ENCODE data around the gene RHCG.

The RHCG gene

DNA sequence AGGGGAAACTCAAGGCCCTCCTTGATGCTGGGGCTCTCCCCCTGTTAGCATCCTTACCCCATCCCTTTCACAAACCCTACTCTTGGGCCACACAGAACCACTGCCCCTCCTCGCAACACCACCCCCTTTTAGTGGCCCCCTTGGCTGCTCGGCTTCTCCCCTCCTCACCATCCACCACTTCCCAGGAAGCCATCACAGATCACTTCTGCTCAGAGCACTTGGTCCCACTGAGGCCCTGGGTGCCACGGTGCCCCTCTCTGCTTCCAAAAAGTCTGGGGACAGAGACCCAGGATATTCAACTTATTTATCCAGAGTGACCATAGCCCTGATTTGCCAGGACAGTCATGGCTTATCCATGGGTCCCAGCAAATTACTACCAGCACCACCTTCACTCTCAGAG lies 2.4 kb downstream of the RHCG start:
- Mint-ChIP-seq H3K36me3 (no peaks in the 10 kb centered on the region), H3K27ac (no peak overlapping the region), H3K4me1 (peaks cover 11% of the 10 kb centered on the region), H3K9me3 (no peaks in the 10 kb centered on the region), H3K27me3 (peaks cover 80% of the 10 kb centered on the region), H3K4me3 (no peak overlapping the region)
- ATAC-seq = no peak

DNA sequence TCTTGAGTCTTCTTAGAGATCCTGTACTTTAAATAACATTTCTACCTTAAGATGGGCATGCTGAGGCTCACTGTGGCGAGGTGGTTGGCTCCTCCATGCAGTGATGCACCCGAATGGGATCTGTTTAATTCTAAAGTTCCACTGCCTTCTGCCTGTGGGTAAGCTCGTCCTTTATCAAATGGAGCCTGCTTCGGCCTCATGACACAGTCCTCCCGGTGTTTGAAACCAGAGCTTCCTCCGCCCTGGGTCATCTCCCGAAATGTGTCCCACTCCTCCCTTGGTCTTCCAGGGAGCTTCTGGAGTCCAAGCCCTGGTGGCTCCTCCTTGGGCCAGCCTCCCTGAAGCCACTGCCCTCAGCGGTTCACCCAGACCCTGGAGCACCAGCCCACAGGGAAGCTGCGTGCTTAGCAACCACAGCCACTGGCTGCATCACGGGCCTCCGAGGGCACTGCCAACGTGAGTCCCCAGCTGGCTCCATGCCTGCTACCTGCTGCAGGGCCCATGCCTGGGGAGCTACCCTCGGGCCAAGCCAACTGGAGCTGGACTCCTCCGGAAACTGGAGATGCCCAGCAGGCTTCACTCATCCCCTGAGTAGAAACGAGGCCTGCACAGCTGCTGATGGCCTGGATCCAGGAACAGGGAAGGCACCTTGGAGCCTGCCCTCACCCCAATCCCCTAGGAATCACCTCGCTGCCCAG lies 3.3 kb downstream of the RHCG start:
- H3K27me3 Mint-ChIP-seq = peaks cover 71% of the 10 kb centered on the region
- H3K4me3 Mint-ChIP-seq = no peak overlapping the region
- H3K36me3 Mint-ChIP-seq = no peaks in the 10 kb centered on the region
- H3K9me3 Mint-ChIP-seq = no peaks in the 10 kb centered on the region
- no peak for ATAC-seq
- H3K4me1 Mint-ChIP-seq = peaks cover 11% of the 10 kb centered on the region
- no peak overlapping the region for H3K27ac Mint-ChIP-seq

DNA sequence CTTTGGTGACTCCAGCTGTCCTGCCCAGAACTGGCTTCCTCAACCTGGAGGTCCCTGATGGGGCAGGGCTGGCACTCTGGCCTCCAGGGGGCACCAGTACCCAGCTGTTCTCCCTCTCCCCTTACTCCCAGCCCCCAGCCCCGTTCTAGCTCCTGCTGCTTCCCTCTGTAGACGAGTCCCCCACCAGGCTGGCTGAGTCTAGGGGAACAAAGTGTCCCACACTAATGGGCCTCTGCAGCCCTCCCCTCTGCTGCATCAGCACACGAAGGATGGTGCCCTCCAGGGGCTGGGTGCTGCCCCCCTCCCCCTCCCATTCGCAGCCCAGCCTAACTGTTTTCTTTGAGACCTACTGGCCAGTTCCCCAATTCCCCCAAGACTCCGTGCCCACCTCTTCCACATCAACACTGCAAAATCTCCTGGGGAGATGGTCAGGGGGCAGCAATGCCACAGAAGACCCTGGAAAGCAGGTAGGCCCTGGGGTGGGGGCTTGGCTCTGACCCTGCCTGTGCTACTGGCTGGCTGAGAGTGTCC lies 4.2 kb downstream of the RHCG start:
- no peaks in the 10 kb centered on the region for H3K36me3 Mint-ChIP-seq
- no peak overlapping the region for H3K27ac Mint-ChIP-seq
- H3K27me3 Mint-ChIP-seq = peaks cover 74% of the 10 kb centered on the region
- peaks cover 11% of the 10 kb centered on the region for H3K4me1 Mint-ChIP-seq
- ATAC-seq = no peak
- H3K4me3 Mint-ChIP-seq = no peak overlapping the region
- H3K9me3 Mint-ChIP-seq = no peaks in the 10 kb centered on the region

DNA sequence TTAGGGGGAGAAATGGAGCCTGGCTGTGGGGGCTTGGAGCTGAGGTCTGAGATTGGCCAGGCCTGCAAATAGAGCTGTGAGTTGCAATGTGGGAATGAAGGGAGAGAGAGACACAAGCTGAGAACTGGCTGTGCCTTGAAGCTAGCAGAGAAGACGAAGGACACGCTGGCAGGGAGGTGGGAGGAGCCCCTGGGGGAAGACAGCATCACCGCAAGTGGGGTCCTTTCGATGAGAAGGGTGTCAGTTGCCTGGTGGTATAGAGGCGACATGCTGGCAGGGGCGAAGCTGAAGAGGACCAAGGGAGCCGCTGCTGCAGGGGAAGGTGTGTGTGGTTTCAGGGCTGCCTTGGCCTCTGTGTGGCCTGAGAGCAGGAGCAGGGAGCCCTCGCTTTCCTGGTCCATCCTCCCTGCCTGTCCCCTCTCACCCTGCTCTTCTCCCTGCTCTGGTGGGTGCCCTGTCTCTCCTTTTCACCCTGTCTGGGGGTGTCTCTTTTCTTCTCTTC lies 5.5 kb downstream of the RHCG start:
- Mint-ChIP-seq H3K9me3 (no peaks in the 10 kb centered on the region), H3K4me3 (no peak overlapping the region), H3K27ac (no peak overlapping the region), H3K36me3 (no peaks in the 10 kb centered on the region), H3K4me1 (peaks cover 17% of the 10 kb centered on the region), H3K27me3 (peaks cover 81% of the 10 kb centered on the region)
- ATAC-seq = no peak

DNA sequence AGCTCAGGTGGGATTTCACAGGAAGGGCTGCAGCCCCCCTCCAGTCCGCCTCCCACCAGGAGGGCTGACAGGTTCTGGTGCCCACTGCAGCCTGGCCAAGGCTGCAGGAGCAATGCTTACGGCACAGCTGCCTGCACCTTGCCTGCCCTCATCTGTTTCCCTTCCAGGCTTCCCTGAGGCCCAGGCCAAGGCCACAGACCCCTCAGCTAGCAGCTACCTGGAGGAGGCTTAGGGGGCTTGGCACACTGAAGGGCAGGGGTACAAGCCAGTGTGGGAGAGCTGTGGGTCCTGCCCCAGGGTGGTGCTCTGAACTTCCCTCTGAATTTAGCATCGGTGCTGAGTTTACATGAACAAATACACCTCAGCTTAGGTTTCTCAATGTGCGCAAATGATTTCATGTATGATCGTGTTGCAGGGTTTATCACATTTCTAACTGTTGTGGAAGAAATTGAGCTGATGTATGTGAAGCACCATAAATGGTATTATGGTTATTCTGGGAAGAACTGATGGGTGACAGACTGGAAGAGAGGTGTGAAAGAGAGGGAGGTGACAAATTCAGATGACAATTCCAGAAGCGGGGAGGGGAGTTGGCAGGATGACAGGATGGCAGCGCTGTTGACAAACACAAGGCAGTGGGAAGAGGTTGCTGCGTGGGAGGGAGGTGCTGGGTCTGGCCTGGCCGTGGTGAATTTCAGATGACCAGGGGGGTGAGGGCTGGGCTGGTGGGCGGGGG lies 6.1 kb downstream of the RHCG start:
- ATAC-seq = no peak
- no peaks in the 10 kb centered on the region for H3K36me3 Mint-ChIP-seq
- H3K9me3 Mint-ChIP-seq = no peaks in the 10 kb centered on the region
- H3K27ac Mint-ChIP-seq = no peak overlapping the region
- H3K4me3 Mint-ChIP-seq = no peak overlapping the region
- H3K27me3 Mint-ChIP-seq = peaks cover 81% of the 10 kb centered on the region
- H3K4me1 Mint-ChIP-seq = peaks cover 14% of the 10 kb centered on the region

DNA sequence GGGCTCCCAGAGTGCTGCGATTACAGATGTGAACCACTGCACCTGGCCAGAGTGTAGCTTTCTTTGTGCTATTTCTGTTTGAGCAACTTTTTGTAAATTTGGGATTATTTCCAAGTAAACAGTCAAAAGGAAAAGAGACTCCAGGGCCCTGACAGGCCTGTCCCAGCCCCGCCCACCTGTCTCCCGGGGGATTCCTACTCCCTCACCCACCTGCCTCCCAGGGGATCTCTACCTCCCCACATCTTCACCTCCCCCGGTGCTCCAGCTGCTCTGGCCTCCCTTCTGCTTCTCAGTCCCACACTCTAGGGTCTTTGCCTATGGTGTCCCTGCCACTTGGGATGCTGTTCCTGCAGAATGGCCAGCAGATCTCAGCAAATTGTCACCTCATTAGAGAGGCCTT lies 7.0 kb downstream of the RHCG start:
- Mint-ChIP-seq H3K4me3 (no peak overlapping the region), H3K4me1 (peaks cover 14% of the 10 kb centered on the region), H3K27ac (no peak overlapping the region), H3K27me3 (peaks cover 72% of the 10 kb centered on the region), H3K36me3 (no peaks in the 10 kb centered on the region), H3K9me3 (no peaks in the 10 kb centered on the region)
- ATAC-seq = no peak

DNA sequence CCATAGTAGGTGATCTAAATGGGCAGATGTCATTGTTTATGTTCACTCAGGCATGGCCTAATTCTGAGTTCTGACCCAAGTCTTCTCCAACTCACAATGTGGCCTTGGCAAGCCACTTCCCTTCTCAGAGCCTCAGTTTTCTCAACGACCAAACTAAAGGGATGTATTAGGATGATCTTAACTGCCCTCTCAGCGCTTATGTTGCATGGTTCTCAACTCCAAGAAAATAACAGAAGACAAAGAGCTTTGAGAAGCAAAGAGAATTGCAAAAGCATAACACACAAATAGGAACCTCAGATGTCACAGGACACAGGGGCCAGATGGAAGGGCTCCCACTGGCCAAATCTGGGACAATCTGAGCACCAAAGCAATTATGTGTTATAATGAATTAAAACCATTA lies 8.6 kb downstream of the RHCG start:
- H3K4me1 Mint-ChIP-seq = peaks cover 14% of the 10 kb centered on the region
- no peak overlapping the region for H3K4me3 Mint-ChIP-seq
- H3K9me3 Mint-ChIP-seq = no peaks in the 10 kb centered on the region
- ATAC-seq = no peak
- H3K36me3 Mint-ChIP-seq = no peaks in the 10 kb centered on the region
- H3K27ac Mint-ChIP-seq = no peak overlapping the region
- peaks cover 68% of the 10 kb centered on the region for H3K27me3 Mint-ChIP-seq

DNA sequence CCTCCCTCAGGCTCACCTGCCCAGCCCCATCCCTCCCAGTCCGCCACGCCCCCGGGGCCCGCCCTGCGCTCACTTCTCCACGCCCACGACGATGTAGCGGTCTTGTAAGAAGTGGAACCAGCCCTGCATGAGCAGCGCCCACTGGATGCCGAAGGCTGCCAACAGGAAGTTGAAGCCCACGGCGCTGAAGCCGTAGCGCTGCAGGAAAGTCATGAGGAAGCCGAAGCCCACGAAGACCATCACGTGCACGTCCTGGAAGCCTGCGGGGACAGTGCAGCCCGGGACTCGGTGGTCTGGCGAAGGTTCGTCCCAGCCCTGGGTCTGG lies 9.7 kb downstream of the RHCG start:
- peak; percentile 71 for ATAC-seq
- Mint-ChIP-seq H3K4me1 (peaks cover 14% of the 10 kb centered on the region), H3K27me3 (peaks cover 68% of the 10 kb centered on the region), H3K4me3 (peak overlapping the region; percentile 45), H3K9me3 (no peaks in the 10 kb centered on the region), H3K36me3 (no peaks in the 10 kb centered on the region), H3K27ac (no peak overlapping the region)

DNA sequence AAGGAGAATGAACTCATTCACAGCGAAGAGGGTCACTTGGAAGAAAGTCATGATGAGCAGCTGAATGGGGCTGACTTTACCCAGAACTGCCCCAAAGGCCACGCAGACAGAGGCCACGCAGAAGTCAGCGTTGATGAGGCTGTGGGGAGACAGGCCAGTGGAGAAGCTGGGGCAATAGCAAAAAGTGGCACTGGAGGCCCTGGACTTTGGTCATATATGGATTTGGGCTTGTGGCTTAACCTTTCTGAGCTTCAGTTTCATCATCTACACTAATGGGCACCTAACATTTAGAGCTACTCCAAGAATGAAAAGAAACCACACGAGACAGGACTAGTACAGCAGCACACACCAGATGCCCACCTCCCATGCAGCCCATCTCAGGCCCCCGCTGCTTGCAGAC lies 13.3 kb downstream of the RHCG start:
- Mint-ChIP-seq H3K36me3 (no peaks in the 10 kb centered on the region), H3K27me3 (peaks cover 78% of the 10 kb centered on the region), H3K9me3 (no peaks in the 10 kb centered on the region), H3K4me3 (no peak overlapping the region), H3K4me1 (peaks cover 14% of the 10 kb centered on the region), H3K27ac (no peak overlapping the region)
- ATAC-seq = no peak

DNA sequence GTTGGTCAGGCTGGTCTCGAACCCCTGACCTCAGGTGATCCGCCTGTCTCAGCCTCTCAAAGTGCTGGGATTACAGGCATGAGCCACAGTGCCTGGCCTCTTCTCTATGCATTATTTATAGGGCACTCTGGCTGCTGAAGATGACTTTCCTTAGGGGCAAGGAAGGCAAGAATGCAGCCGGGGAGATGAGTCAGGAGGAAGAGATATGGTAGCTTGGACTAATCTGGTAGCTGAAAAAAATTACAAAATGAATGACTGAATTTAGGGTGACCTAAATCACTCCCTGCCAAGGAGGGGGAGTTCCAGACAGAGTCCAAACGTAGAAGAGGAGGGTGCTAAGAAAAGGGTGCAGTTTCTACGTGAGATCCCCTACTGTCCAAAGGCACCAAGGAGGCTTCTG lies 14.2 kb downstream of the RHCG start:
- Mint-ChIP-seq H3K36me3 (no peaks in the 10 kb centered on the region), H3K4me1 (peaks cover 14% of the 10 kb centered on the region), H3K27ac (no peak overlapping the region), H3K4me3 (no peak overlapping the region), H3K27me3 (peaks cover 73% of the 10 kb centered on the region), H3K9me3 (no peaks in the 10 kb centered on the region)
- ATAC-seq = no peak

DNA sequence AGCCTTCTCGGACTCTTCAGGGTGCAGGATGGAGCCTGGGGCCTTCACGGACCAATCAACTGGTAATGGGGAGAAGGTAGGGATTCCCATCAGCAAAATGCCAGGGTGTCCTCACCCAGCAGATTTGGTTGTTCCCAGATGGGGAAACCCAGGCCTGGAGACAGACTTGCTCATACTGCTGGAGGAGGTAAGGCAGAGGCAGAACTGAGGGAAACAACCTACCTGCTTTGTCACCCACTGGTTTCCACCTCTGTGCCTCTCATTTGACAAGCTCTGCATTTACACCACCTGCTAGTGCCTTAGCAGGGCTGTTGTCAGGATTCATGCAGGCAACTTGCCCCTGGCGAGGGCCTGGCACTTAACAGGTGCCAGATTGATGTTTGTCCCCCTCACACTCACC lies 15.9 kb downstream of the RHCG start:
- no peaks in the 10 kb centered on the region for H3K36me3 Mint-ChIP-seq
- H3K27me3 Mint-ChIP-seq = peaks cover 57% of the 10 kb centered on the region

DNA sequence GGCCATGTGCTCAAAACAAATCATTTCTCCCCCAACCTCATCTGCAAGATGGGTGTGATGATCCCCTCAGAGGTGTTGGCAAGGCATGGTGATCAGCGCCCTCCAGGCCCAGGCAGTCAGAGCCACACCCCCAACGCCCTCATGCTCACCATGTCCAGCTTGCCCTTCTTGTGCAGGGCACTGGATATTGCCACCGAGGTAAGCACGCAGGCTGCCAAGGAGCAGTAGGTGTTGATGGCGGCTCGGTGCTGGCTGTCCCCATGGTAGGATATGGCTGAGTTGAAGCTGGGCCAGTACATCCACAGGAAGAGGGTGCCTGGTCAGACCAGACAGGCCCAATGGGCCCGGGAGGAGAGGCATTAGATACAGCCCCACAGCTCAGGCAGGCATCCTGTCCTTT lies 17.2 kb downstream of the RHCG start:
- no peaks in the 10 kb centered on the region for H3K4me1 Mint-ChIP-seq
- H3K36me3 Mint-ChIP-seq = no peaks in the 10 kb centered on the region
- H3K4me3 Mint-ChIP-seq = no peak overlapping the region
- no peak overlapping the region for H3K27ac Mint-ChIP-seq
- H3K27me3 Mint-ChIP-seq = peaks cover 55% of the 10 kb centered on the region
- peaks cover 7% of the 10 kb centered on the region for H3K9me3 Mint-ChIP-seq
- ATAC-seq = no peak

More for the DNA sequence above, 15.9 kb downstream of the RHCG start:
- ATAC-seq = no peak
- H3K27ac Mint-ChIP-seq = no peak overlapping the region
- no peak overlapping the region for H3K4me3 Mint-ChIP-seq
- no peaks in the 10 kb centered on the region for H3K4me1 Mint-ChIP-seq
- H3K9me3 Mint-ChIP-seq = no peaks in the 10 kb centered on the region

DNA sequence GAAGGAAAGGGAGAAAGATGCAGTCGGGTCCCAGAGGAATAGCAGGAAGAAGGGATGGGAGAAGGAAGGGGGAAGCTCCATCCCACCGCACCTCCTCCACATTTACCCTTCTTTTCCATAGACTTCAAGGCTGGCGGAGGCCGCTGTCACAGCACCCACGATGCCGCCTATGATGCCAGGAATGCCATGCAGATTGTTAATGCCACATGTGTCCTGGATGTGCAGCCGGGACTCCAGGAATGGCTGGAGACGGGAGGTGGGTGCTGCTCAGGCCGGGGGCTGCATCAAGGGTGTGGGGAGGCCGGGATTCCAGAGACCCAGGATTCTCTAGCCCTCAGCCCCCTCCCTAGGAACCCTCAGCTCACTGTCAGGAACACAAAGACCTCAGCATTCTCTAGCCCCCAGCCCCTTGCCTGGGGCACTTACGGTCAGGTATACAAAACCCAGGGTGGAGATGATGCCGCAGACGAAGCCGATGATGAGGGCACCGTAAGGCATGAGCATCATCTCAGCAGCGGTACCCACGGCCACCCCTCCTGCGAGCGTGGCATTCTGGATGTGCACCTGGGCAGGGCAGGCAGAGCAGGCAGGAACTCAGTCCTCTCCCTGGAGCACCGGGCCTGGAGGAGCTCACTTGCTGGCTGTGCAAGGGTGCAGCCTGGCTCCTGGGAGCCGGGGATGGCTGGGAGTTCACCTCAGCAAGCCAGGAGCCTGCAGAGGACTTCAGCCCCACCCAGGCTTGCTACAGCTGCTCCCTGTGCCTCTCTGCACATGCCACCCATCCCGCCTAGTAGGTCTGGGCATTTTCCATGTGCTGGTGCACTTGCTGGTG lies 18.8 kb downstream of the RHCG start:
- H3K9me3 Mint-ChIP-seq = peaks cover 7% of the 10 kb centered on the region

DNA sequence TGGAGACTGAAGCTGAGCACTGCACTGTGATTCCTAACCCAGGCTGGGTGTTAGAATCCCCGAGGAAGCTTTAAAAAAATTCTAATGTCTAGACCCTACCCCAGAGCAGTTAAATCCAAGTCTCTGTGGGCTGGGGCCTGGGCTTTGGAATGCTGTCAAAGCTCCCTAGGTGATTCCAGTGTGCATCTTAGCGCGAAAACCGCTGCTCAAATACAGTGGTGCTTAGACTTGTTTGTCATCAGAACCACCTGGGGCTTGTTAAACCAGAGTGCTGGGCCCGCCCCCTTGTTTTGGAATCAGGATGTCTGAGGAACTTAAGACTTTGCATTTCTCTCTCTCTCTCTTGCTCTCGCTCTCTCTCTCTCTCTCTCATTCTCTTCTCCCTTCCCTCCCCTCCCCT lies 20.7 kb downstream of the RHCG start:
- H3K27me3 Mint-ChIP-seq = peaks cover 53% of the 10 kb centered on the region
- no peaks in the 10 kb centered on the region for H3K36me3 Mint-ChIP-seq
- H3K4me1 Mint-ChIP-seq = no peaks in the 10 kb centered on the region
- no peak for ATAC-seq
- H3K9me3 Mint-ChIP-seq = peaks cover 7% of the 10 kb centered on the region
- H3K27ac Mint-ChIP-seq = no peak overlapping the region
- no peak overlapping the region for H3K4me3 Mint-ChIP-seq

More for the DNA sequence above, 18.8 kb downstream of the RHCG start:
- ATAC-seq = no peak
- H3K27ac Mint-ChIP-seq = no peak overlapping the region
- H3K4me3 Mint-ChIP-seq = no peak overlapping the region
- H3K4me1 Mint-ChIP-seq = no peaks in the 10 kb centered on the region
- H3K27me3 Mint-ChIP-seq = peaks cover 53% of the 10 kb centered on the region
- no peaks in the 10 kb centered on the region for H3K36me3 Mint-ChIP-seq

DNA sequence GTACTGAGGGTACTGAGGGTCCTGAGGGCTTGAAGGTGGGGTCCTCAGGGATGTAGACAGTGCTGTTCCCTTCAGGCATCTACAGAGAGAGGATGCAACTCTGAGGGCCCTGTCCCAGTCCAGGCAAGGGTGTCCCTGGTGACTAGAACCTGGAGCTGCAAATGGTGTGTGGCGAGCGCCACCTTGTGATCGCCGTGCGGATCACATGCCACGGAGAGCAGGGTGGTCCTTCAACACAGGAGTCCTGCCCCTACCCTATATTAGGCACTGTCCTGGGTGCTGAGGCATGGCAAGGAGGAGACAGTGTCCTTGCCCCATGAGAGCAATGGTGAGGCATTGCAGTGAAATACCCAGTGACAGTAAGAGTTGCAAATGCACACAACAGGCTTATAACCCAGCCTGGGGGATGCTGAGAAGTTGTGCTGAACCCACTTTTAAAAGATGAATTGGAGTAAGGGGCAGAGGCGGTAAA lies 23.6 kb downstream of the RHCG start:
- Mint-ChIP-seq H3K36me3 (no peaks in the 10 kb centered on the region), H3K9me3 (peaks cover 7% of the 10 kb centered on the region), H3K4me1 (no peaks in the 10 kb centered on the region), H3K4me3 (no peak overlapping the region), H3K27ac (no peak overlapping the region), H3K27me3 (peaks cover 46% of the 10 kb centered on the region)
- ATAC-seq = peak; percentile 78
